Epidermal melanocyte (primary cell): ENCODE results near the gene URB2.
"Not testable (repeated sequence)": the region's sequence is repeated elsewhere in the genome, so short reads cannot be mapped to it uniquely, and the experiment has no call there.

ENCODE experiments used
- DNase-seq: peaks from one replicate; pipeline ENCODE4 v3.0.0; 2011; ENCODE audit warnings: low spot score; ENCODE audit not compliant: insufficient read length

The URB2 gene

GRCh38 chr1:229625915-229626831 lies at the start of gene URB2, which contains the start of gene TAF5L:
Gene URB2, plus strand, starts transcription at chr1:229626247. Its CDS starts 1,387 bp downstream, at chr1:229627634.
Gene TAF5L, minus strand, starts transcription at chr1:229626122. Its CDS starts 11,640 bp downstream, at chr1:229614482.
- DNase-seq, result peak; percentile 95

GRCh38 chr1:229578168-229579058 lies 47.6 kb upstream of the URB2 start:
- no peak for DNase-seq

- DNase-seq, result peak; percentile 55
Observed at GRCh38 chr1:229579059-229579673, 46.9 kb upstream of the URB2 start.

GRCh38 chr1:229581485-229581884 lies 44.6 kb upstream of the URB2 start:
- DNase-seq, result no peak

- no peak for DNase-seq
Observed at GRCh38 chr1:229582011-229582694, 43.9 kb upstream of the URB2 start.

- DNase-seq, result no peak
Observed at GRCh38 chr1:229582715-229583114, 43.3 kb upstream of the URB2 start.

- DNase-seq, result no peak
Observed at GRCh38 chr1:229585338-229585737, 40.7 kb upstream of the URB2 start.

GRCh38 chr1:229590119-229590518 lies 35.9 kb upstream of the URB2 start:
- DNase-seq, result no peak

- DNase-seq, result no peak
Observed at GRCh38 chr1:229593800-229594199, 32.2 kb upstream of the URB2 start.

GRCh38 chr1:229594227-229595008 lies 31.6 kb upstream of the URB2 start:
- DNase-seq, result no peak

- not testable (repeated sequence) for DNase-seq
Observed at GRCh38 chr1:229595876-229596275, 30.2 kb upstream of the URB2 start.

GRCh38 chr1:229596925-229597699 lies 28.9 kb upstream of the URB2 start:
- DNase-seq, result no peak

GRCh38 chr1:229597877-229598276 lies 28.2 kb upstream of the URB2 start:
- DNase-seq, result no peak

- DNase-seq, result no peak
Observed at GRCh38 chr1:229599218-229599954, 26.7 kb upstream of the URB2 start.

GRCh38 chr1:229600229-229600628 lies 25.8 kb upstream of the URB2 start:
- no peak for DNase-seq

- no peak for DNase-seq
Observed at GRCh38 chr1:229603371-229604005, 22.6 kb upstream of the URB2 start.

GRCh38 chr1:229607370-229607769 lies 18.7 kb upstream of the URB2 start:
- no peak for DNase-seq

- no peak for DNase-seq
Observed at GRCh38 chr1:229608590-229608989, 17.5 kb upstream of the URB2 start.
